ENCODE measurements around the gene MAP3K20.
"Not testable (repeated sequence)": the region's sequence is repeated elsewhere in the genome, so short reads cannot be mapped to it uniquely, and the experiment has no call there.

- TF ChIP-seq, protein P1, sequence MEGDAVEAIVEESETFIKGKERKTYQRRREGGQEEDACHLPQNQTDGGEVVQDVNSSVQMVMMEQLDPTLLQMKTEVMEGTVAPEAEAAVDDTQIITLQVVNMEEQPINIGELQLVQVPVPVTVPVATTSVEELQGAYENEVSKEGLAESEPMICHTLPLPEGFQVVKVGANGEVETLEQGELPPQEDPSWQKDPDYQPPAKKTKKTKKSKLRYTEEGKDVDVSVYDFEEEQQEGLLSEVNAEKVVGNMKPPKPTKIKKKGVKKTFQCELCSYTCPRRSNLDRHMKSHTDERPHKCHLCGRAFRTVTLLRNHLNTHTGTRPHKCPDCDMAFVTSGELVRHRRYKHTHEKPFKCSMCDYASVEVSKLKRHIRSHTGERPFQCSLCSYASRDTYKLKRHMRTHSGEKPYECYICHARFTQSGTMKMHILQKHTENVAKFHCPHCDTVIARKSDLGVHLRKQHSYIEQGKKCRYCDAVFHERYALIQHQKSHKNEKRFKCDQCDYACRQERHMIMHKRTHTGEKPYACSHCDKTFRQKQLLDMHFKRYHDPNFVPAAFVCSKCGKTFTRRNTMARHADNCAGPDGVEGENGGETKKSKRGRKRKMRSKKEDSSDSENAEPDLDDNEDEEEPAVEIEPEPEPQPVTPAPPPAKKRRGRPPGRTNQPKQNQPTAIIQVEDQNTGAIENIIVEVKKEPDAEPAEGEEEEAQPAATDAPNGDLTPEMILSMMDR (conservative IDR thresholded peaks at IDR 0.05 in 1 of 2, IDR thresholded peaks at IDR 0.05 in 1 of 2; ENCODE audit: extremely low read depth in 1 of 2, insufficient read depth in 1 of 2, low read depth in 1 of 2, low read length in 2 of 2): not testable (repeated sequence)
- TF ChIP-seq EZH2 (IDR thresholded peaks at IDR 0.05; ENCODE audit: borderline replicate concordance, low read length): not testable (repeated sequence)
Measured at GRCh38 chr2:173163357-173163756, 87.7 kb downstream of the MAP3K20 start.
